HG02759 (cell line): ENCODE measurements around the gene LYPLA2.
"Not testable (repeated sequence)": the region's sequence is repeated elsewhere in the genome, so short reads cannot be mapped to it uniquely, and the experiment has no call there.

Experiments
- ATAC-seq: cut with Tn5 transposase; IDR thresholded peaks from one replicate; pipeline ENCODE4 v1.9.1; 2021; ENCODE audit warnings: mild to moderate bottlenecking, moderate library complexity; ENCODE audit not compliant: unreplicated experiment

The LYPLA2 gene

GRCh38 chr1:23825762-23826522 lies 35.0 kb downstream of the LYPLA2 start:
- no peak for ATAC-seq

GRCh38 chr1:23826590-23826989 lies 35.6 kb downstream of the LYPLA2 start:
- not testable (repeated sequence) for ATAC-seq

GRCh38 chr1:23827717-23828116 lies 36.8 kb downstream of the LYPLA2 start:
- no peak for ATAC-seq

- ATAC-seq: not testable (repeated sequence)
Measured at GRCh38 chr1:23834156-23834555, 43.2 kb downstream of the LYPLA2 start.

GRCh38 chr1:23836037-23836436 lies 45.1 kb downstream of the LYPLA2 start:
- ATAC-seq: no peak

GRCh38 chr1:23837908-23838307 lies 47.0 kb downstream of the LYPLA2 start:
- no peak for ATAC-seq

GRCh38 chr1:23838401-23838866 lies 47.5 kb downstream of the LYPLA2 start:
- peak; percentile 56 for ATAC-seq

GRCh38 chr1:23843644-23844043 lies 52.7 kb downstream of the LYPLA2 start:
- ATAC-seq: no peak
